Memory B cell (primary cell): ENCODE measurements around the gene RELN.

ENCODE experiments used
- ATAC-seq: fragments of 150-1000 bp; cut with Tn5 transposase; 2 replicates; pipeline ENCODE4 v1.10.0; 2021; ENCODE audit warnings: low read depth, mild to moderate bottlenecking, moderate library complexity
- DNase-seq, 2 donors: peaks; one replicate each; pipeline ENCODE4 v3.0.0; 2022; ENCODE audit warnings: low spot score in 2 of 2
- H3K27ac Mint-ChIP-seq: one replicate; pipeline ENCODE4 v1.8.0; 2022; ENCODE audit warnings: mild to moderate bottlenecking, moderate library complexity, mixed read lengths
- H3K27me3 Mint-ChIP-seq: one replicate; pipeline ENCODE4 v1.8.0; 2022; ENCODE audit warnings: mixed read lengths
- H3K36me3 Mint-ChIP-seq: one replicate; pipeline ENCODE4 v1.8.0; 2022; ENCODE audit warnings: mild to moderate bottlenecking, mixed read lengths
- H3K4me1 Mint-ChIP-seq: one replicate; pipeline ENCODE4 v1.8.0; 2022; ENCODE audit warnings: mixed read lengths
- H3K4me3 Mint-ChIP-seq: one replicate; pipeline ENCODE4 v1.8.0; 2022; ENCODE audit warnings: mild to moderate bottlenecking, moderate library complexity, mixed read lengths
- H3K9me3 Mint-ChIP-seq: one replicate; pipeline ENCODE4 v1.8.0; 2022; ENCODE audit warnings: mixed read lengths

RELN gene

DNA sequence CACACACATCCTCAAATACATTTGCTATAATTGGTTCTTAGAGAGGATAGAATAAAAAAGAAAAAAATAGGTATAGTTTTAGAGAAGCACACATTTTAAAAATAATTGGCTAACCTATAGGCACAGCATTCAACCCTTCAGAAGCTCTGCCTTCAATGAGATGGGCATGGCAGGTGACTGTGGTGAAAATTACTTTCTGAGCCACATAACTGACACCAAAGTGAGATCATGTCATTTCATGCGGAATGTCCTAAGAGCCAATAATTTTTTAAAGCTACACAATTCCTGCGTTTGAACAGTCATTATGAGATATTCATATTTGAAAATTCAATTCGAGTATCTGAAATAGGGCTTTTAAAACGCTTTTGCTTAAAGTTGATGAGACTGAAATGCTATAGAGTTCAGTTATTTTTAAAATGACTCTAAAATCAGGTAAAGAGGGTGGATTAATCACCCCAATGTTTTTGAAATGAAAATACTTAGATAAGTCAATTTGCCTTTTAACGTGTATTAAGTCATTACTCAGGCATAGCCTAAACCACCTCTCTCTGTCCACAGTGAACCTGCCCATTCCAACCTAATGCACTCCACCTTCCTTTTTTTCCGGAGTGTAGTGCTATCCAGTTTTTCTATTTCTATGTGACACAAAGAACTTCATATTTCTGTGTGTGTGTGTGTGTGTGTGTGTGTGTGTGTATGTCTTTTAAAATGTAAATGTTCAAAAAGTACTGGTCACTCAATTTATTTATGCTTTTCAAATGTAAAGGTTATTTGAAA is 6.1 kb downstream of the RELN start:
- Mint-ChIP-seq H3K4me1 (no peaks in the 10 kb centered on the region), H3K4me3 (no peak overlapping the region), H3K27me3 (peaks cover 7% of the 10 kb centered on the region), H3K27ac (no peak overlapping the region), H3K36me3 (no peaks in the 10 kb centered on the region), H3K9me3 (no peaks in the 10 kb centered on the region)
- no peak for DNase-seq
- ATAC-seq: no peak

DNA sequence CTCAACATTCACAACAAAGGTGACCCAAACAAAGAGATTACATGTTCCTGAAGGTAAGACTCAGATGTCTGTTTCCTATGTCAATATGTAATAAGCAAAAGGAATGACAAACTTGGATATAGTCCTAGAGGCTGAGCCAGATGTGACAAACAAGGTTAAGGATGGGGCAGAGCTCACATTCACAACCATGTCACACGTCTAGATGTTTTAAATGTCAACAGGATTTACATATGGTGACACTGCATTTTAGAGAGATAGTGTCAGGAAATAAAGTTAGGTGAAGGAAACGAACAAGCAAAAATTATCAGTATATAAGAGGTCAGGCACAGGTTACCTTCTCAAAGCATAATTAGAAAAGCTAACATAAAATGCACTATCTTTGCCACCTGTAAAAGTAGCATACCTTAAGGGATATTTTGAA is 8.4 kb downstream of the RELN start:
- Mint-ChIP-seq H3K27ac (no peak overlapping the region), H3K9me3 (no peaks in the 10 kb centered on the region), H3K36me3 (no peaks in the 10 kb centered on the region), H3K4me3 (no peak overlapping the region), H3K4me1 (no peaks in the 10 kb centered on the region), H3K27me3 (peaks cover 4% of the 10 kb centered on the region)
- no peak for ATAC-seq
- no peak for DNase-seq

DNA sequence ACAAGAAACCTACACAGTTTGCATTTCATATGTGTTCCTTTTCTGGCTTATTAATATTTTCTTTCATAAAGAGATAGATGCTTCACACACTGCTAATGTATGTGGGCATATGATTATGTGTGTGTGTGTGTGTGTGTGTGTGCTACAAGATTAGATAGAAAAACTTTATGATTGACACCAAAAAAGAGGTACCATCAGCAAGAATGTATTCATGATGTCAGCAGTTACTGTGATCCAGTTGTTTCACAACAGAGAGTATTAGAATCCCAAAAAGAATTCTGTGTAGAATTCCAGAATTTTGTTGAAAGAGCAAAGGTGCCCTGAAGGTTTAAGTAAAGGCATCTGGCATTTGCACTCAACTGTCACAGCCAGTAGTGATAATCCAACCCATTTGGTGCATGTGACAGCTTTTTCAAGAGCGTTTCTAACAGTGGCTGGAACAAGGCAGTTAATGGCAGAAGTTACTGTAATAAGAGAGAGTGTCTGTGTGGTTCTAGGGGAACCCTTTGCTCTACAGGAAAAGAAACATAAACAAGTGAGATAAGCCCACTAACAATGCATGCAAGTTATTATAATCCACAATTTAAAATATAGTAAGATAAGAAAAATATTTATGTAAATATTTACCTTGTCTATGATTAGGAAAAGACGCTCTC is 16.6 kb downstream of the RELN start:
- Mint-ChIP-seq H3K27me3 (peaks cover 3% of the 10 kb centered on the region), H3K4me3 (no peak overlapping the region), H3K4me1 (no peaks in the 10 kb centered on the region), H3K27ac (no peak overlapping the region), H3K36me3 (no peaks in the 10 kb centered on the region), H3K9me3 (peaks cover 2% of the 10 kb centered on the region)
- no peak for ATAC-seq
- no peak for DNase-seq

DNA sequence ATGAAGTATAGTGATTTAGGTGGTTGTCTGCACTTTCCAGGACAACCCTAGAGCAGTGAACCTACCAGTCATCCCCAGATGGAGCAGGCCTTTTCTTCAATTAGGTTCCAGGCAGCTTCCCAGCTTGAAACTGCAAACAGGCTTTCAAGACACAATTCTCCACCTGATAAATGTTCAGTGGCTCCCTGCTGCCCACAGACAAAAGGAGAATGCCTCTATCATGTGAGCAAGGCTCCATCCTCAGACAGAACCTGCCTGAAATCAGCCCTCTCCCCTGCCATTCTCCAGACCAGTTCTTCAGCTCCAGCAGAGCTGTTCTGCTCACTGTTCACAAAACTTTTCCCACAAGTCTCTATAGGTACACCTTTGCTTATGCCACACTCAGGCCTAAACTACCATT is 22.1 kb downstream of the RELN start:
- DNase-seq (no peak), ATAC-seq (no peak)
- Mint-ChIP-seq H3K9me3 (peaks cover 2% of the 10 kb centered on the region), H3K36me3 (no peaks in the 10 kb centered on the region), H3K27ac (no peak overlapping the region), H3K27me3 (peaks cover 4% of the 10 kb centered on the region), H3K4me3 (no peak overlapping the region), H3K4me1 (no peaks in the 10 kb centered on the region)

DNA sequence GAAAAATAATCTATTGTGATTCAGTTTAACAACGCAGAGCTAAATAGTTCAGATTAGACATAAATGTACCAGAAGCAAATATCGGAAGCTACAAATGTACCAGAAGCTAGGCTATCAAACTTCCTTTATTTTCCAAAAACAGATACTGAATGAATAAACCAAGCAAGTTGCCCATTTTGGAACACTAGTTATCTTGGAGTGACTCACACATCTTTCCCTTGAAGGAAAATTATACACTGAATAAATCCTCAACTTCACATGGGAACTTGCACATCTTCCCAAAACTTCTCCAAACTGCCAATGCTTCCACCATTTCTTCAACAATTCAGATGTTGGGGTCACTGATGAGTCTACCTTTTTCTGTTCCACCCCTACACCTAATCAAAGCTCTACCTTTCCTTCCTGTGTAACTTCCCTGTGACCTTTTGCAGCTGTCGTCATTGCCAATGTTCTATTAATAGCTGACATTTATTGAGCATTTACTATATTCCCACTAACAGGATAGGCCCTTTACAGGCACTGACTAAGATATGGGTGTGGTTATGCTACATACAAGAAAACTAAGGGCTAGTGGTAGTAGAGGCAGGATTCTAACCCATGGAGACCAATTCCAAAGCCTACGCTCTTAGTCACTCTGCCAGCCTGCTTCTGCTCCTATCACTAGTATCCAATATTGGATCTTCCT is 22.7 kb downstream of the RELN start:
- no peak overlapping the region for H3K27ac Mint-ChIP-seq
- no peak for DNase-seq
- ATAC-seq: no peak
- H3K9me3 Mint-ChIP-seq: peaks cover 2% of the 10 kb centered on the region
- no peak overlapping the region for H3K4me3 Mint-ChIP-seq
- H3K4me1 Mint-ChIP-seq: no peaks in the 10 kb centered on the region
- peaks cover 3% of the 10 kb centered on the region for H3K27me3 Mint-ChIP-seq
- H3K36me3 Mint-ChIP-seq: no peaks in the 10 kb centered on the region

DNA sequence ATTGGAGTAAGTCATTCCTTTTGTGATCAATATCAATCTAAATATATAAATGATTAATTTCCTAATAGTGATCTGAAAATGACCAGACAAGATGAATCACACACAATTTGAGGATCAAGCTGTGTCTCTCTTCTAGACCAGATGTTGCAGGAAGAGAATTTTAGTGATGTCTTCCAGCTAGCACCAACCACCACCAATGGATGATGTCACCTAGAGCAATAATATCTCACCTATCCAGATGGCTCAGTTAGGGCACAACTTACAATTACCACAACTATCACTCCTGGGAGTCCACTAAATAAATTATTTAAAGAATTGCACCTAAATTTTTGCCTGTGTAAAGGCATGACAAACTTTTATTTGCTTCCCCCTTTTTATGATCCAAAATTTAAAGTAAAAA is 25.2 kb downstream of the RELN start:
- Mint-ChIP-seq H3K27me3 (peaks cover 8% of the 10 kb centered on the region), H3K27ac (no peak overlapping the region), H3K4me1 (no peaks in the 10 kb centered on the region), H3K9me3 (peaks cover 6% of the 10 kb centered on the region), H3K4me3 (no peak overlapping the region), H3K36me3 (no peaks in the 10 kb centered on the region)
- ATAC-seq (no peak), DNase-seq (no peak)

DNA sequence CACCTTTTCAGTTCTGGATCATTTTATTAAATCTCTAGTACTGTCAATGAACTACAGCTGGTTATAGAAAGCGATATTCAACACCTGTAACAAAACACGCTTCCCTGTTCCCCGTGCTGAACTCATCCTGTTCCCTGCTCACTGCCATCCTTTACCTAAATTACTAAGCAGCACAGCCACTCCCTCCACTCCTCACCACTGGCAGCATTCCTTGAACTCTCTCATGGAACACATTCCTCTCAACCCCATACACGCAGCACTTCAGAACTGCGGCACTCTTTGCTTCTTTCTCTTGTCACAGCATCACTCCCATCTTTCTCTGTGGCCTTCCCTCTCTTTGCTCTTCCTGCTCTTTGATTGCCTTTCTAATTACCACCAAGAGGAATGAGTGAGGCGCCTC is 27.4 kb downstream of the RELN start:
- DNase-seq (no peak), ATAC-seq (no peak)
- Mint-ChIP-seq H3K27me3 (peaks cover 7% of the 10 kb centered on the region), H3K4me1 (no peaks in the 10 kb centered on the region), H3K36me3 (no peaks in the 10 kb centered on the region), H3K9me3 (peaks cover 6% of the 10 kb centered on the region), H3K27ac (no peak overlapping the region), H3K4me3 (no peak overlapping the region)

DNA sequence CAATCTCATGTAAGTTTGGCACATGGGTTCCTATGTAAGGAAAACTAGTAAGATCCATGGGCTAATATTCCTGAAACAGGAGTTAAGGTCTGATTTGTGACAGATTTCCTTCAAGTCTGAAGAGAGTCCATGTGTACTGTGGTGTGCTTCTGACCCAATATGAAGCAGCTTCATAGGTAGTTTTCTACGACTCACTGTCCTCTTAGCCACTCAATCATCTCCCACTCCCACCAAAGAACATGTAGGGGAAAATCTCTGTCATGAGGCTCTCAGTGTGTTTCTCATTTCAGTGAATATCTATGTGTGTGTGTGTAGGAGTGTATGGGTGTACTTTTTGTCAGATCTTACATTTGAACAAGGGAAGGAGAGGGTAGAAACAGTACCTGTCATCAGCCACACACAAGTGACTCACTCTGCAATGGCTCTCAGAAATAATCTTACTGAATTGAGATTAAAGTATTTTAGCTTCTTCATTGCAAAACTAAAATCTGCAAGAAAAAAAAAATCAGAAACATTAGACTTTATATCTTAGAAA is 31.1 kb downstream of the RELN start:
- Mint-ChIP-seq H3K4me3 (no peak overlapping the region), H3K9me3 (peaks cover 4% of the 10 kb centered on the region), H3K27ac (no peak overlapping the region), H3K36me3 (no peaks in the 10 kb centered on the region), H3K27me3 (peaks cover 6% of the 10 kb centered on the region), H3K4me1 (no peaks in the 10 kb centered on the region)
- DNase-seq (no peak), ATAC-seq (no peak)

DNA sequence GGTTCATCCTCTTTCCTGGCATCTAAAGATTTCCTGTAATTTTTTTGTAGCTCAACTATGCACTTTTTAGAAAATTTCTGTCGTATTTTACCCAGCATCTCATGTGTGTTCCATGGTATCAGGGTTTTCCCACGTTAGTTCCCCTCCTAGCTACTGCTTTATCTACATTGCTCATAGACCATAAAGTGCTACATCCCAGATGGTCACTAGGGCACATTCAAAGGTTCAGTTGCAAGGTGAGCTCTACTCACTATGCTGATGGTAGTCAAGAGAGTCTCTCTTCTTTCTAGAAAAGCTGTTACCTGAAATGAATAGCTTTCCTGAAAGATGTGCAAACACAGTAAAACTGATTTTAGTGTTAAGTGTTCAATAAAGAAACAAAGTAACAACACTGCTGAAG is 33.5 kb downstream of the RELN start:
- ATAC-seq (no peak), DNase-seq (no peak)
- peaks cover 6% of the 10 kb centered on the region for H3K9me3 Mint-ChIP-seq
- peaks cover 7% of the 10 kb centered on the region for H3K27me3 Mint-ChIP-seq
- no peaks in the 10 kb centered on the region for H3K36me3 Mint-ChIP-seq
- no peaks in the 10 kb centered on the region for H3K4me1 Mint-ChIP-seq
- no peak overlapping the region for H3K4me3 Mint-ChIP-seq
- H3K27ac Mint-ChIP-seq: no peak overlapping the region

DNA sequence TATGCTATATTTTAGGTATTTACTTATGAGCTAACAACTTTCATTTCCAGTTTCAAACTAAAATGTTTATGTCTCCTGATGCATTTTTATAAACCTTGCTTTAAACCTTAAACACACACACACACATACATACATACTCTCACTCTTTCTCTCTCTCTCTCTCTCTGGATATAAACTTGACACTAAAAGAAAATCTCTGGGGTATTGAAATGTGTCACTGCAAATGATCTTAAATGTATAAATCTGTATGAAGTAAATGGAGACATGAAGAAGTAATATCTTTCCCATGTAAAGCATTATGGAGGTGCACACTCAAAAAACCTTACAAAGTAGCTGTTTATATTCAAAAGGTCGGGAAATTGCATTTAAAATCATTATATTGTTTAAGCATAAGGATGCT is 37.0 kb downstream of the RELN start:
- no peak for ATAC-seq

DNA sequence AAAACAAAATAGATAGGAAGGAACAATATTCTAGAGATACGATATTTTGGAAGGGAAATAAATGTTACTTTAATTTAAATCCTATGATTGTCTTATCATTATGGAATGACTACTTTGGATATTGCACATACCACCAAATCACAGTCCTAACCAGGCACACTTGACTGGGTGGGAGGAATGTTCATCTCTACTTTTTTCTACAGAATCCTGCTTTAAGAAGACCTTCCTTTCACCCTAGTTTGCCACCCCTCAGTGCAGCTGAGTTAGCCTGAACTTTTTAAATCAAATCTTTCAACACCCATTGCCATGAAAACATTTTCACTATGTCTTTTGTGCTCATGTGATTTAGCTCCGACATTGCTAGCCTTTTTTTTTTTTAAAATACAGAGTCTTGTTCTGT is 38.1 kb downstream of the RELN start:
- DNase-seq: no peak
- Mint-ChIP-seq H3K4me3 (no peak overlapping the region), H3K27ac (no peak overlapping the region), H3K27me3 (peaks cover 3% of the 10 kb centered on the region), H3K4me1 (no peaks in the 10 kb centered on the region), H3K36me3 (no peaks in the 10 kb centered on the region), H3K9me3 (peaks cover 2% of the 10 kb centered on the region)
- ATAC-seq: no peak

More for the DNA sequence above, 37.0 kb downstream of the RELN start:
- no peak overlapping the region for H3K27ac Mint-ChIP-seq
- no peak for DNase-seq
- H3K27me3 Mint-ChIP-seq: peaks cover 3% of the 10 kb centered on the region
- no peak overlapping the region for H3K4me3 Mint-ChIP-seq
- no peaks in the 10 kb centered on the region for H3K4me1 Mint-ChIP-seq
- H3K9me3 Mint-ChIP-seq: peaks cover 2% of the 10 kb centered on the region
- H3K36me3 Mint-ChIP-seq: no peaks in the 10 kb centered on the region

DNA sequence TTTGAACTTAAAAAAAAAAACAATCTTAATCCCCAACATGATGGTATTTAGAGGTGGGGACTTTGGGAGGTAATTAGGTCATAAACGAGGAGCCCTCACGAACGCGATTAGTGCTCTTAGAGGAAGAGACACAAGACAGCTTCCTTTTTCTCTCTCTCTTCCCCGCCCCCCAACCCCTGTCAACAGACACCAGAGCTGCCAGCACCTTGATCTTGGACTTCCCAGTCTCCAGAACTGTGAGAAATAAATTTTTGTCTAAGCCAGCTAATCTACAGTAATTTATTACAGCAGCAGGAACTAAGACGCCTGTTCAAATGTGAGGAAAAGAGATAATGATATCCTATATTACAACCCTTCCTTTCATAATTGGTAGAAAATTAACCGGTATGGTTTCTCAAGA is 40.1 kb downstream of the RELN start:
- H3K4me1 Mint-ChIP-seq: no peaks in the 10 kb centered on the region
- DNase-seq (no peak), ATAC-seq (no peak)
- H3K36me3 Mint-ChIP-seq: no peaks in the 10 kb centered on the region
- peaks cover 3% of the 10 kb centered on the region for H3K27me3 Mint-ChIP-seq
- peaks cover 2% of the 10 kb centered on the region for H3K9me3 Mint-ChIP-seq
- no peak overlapping the region for H3K27ac Mint-ChIP-seq
- no peak overlapping the region for H3K4me3 Mint-ChIP-seq

DNA sequence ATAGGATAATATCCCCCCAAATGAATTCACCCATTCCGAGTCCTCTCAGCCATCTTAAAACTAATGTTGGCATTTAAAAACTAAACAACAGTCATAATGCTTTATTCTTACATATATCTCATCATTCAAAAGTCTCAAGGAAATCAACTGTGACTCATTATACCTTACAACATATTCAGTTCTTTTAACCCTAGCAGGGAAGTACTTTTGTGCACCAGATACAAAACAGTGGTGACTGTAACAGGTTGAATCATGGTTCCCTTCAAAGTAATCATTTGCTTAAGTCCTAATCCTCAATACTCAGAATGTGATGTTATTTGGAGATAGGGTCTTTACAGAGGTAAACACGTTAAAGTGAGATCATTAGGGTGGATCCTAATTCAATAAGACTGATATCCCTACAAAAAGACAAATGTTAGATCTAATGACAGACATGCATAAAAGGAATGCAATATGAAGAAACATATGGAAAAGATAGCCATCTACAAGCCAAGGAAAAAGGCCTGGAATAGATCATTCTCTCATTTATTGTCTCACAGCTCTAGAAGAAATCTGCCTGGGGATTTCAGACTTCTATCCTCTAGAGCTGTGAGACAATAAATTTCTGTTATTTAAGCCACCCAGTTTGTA is 42.3 kb downstream of the RELN start:
- no peaks in the 10 kb centered on the region for H3K4me1 Mint-ChIP-seq
- no peaks in the 10 kb centered on the region for H3K27me3 Mint-ChIP-seq
- no peak overlapping the region for H3K27ac Mint-ChIP-seq
- no peaks in the 10 kb centered on the region for H3K9me3 Mint-ChIP-seq
- no peaks in the 10 kb centered on the region for H3K36me3 Mint-ChIP-seq
- DNase-seq (no peak), ATAC-seq (no peak)
- H3K4me3 Mint-ChIP-seq: no peak overlapping the region
